AG04450 (cell line): ENCODE measurements around the gene CREM. TPM values are rescaled to one million over a fixed set of nuclear protein-coding genes. Genes with fewer than 3 reads are reported as not detected.

Source experiments
- CTCF ChIA-PET: fragments of 300-600, 350-600 bp; formaldehyde crosslinking; extraction: SDS; loops from one replicate; lab custom pipeline; 2022; ENCODE audit warnings: antibody characterized with exemption, inconsistent platforms; lab: Charles Lee
- POLR2A ChIA-PET: fragments of 350-600 bp; formaldehyde crosslinking; extraction: SDS; loops from one replicate; lab custom pipeline; 2021; ENCODE audit warnings: antibody characterized with exemption, inconsistent platforms; lab: Yijun Ruan, JAX
- DNase-seq: peaks from one replicate; pipeline ENCODE4 v3.0.0-alpha.2; 2011; ENCODE audit warnings: low read depth, low spot score
- H3K27ac ChIP-seq: one replicate; pipeline ENCODE4 v1.5.1; 2012; ENCODE audit warnings: low read depth, low read length, control low read depth
- H3K27me3 ChIP-seq: one replicate; pipeline ENCODE4 v1.6.0; 2012; ENCODE audit warnings: low read length; ENCODE audit not compliant: control insufficient read depth, insufficient read depth
- H3K4me3 ChIP-seq: 2 replicates; pipeline ENCODE4 v1.5.1; 2011; ENCODE audit warnings: mild to moderate bottlenecking, low read depth, low read length, control low read depth
- H3K9me3 ChIP-seq: 2 replicates; pipeline ENCODE4 v1.5.1; 2012; ENCODE audit warnings: low read length; ENCODE audit not compliant: control insufficient read depth, insufficient read depth
- CTCF ChIP-seq: IDR thresholded peaks from 2 replicates; pipeline ENCODE4 v1.5.1; 2011; ENCODE audit warnings: low read depth, low read length, control low read depth, inconsistent platforms
- polyA plus RNA-seq: library from polyadenylated mRNA; depleted of rRNA; stranded (reverse); fragments of >200 nt; gene quantifications from 2 replicates; pipeline ENCODE4 v1.2.3, GENCODE V29; 2011

CREM gene
- polyA plus RNA-seq, 1 experiment: 48.2 TPM

DNA sequence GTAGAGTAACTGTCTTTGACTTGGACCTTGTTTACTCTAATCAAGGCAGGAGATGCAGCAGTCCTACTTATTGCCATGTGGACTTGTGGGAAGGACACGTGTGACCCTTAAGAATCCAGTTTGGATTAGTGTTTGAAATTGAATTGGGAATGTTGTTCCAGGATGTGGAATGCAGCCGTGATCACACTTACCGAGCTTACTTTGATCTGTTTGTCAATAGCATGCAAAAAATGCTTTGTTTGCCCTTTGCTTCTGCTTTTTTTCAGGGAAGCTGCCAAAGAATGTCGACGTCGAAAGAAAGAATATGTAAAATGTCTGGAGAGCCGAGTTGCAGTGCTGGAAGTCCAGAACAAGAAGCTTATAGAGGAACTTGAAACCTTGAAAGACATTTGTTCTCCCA, 84.7 kb downstream of the CREM start:
- H3K4me3 ChIP-seq: no peak overlapping the region
- DNase-seq: no peak
- ChIA-PET POLR2A (no interaction called here), CTCF (interaction anchor here (2.5 kb wide), 1 partner anchor 90 kb away, joined by 14 read pairs; no protein-coding TSS in a partner anchor)
- H3K27ac ChIP-seq: no peak overlapping the region
- H3K27me3 ChIP-seq: no peaks in the 10 kb centered on the region
- TF ChIP-seq CTCF: no peak
- H3K9me3 ChIP-seq: no peaks in the 10 kb centered on the region

GRCh38 chr10:35212856-35213255, 86.2 kb downstream of the CREM start:
- Histone ChIP-seq H3K27me3 (no peaks in the 10 kb centered on the region), H3K9me3 (no peaks in the 10 kb centered on the region), H3K27ac (no peak overlapping the region), H3K4me3 (no peak overlapping the region)
- no peak for TF ChIP-seq CTCF
- CTCF ChIA-PET: interaction anchor here (1.5 to 2.5 kb wide), 3 partner anchors 18 to 92 kb away, joined by 5 to 14 read pairs (median 7); partner anchors contain the start of gene CREM
- DNase-seq: no peak
- POLR2A ChIA-PET: interaction anchor here (0.7 kb wide), 1 partner anchor 9 kb away, joined by 7 read pairs; no protein-coding TSS in a partner anchor

DNA sequence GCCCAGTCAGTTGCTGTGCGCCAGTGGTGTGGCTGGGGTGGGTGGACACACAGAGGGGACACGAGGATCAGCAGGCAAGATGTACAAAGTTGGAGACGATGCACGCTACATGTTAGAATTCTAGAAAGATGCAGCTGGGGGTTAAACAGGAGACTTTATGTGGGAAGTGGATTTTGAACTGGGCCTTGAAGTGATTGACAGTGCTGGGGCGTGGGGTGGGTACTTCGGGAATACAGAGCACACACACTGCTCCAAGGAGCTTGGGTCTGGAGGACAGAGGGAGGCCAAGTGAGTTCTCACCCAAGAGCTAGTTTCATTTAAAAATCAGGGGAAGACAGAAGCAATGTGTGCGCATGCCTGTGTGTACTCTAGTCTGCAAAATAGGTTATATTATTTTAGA, 87.1 kb downstream of the CREM start:
- ChIA-PET POLR2A (no interaction called here), CTCF (interaction anchor here (1.0 to 9.1 kb wide), 4 partner anchors 8 to 93 kb away, joined by 3 to 127 read pairs (median 6); partner anchors contain the start of gene CREM)
- Histone ChIP-seq H3K27ac (no peak overlapping the region), H3K4me3 (no peak overlapping the region), H3K9me3 (no peaks in the 10 kb centered on the region), H3K27me3 (no peaks in the 10 kb centered on the region)
- no peak for DNase-seq
- TF ChIP-seq CTCF: no peak

GRCh38 chr10:35214607-35215020, 88.0 kb downstream of the CREM start:
- Histone ChIP-seq H3K4me3 (no peak overlapping the region), H3K9me3 (no peaks in the 10 kb centered on the region), H3K27ac (no peak overlapping the region), H3K27me3 (no peaks in the 10 kb centered on the region)
- CTCF ChIA-PET: interaction anchor here (9.1 kb wide), 1 partner anchor 94 kb away, joined by 127 read pairs; no protein-coding TSS in a partner anchor
- POLR2A ChIA-PET: no interaction called here
- DNase-seq: no peak
- no peak for TF ChIP-seq CTCF

GRCh38 chr10:35215107-35215506, 88.5 kb downstream of the CREM start:
- DNase-seq: no peak
- H3K27ac ChIP-seq: no peak overlapping the region
- H3K4me3 ChIP-seq: no peak overlapping the region
- no peaks in the 10 kb centered on the region for H3K9me3 ChIP-seq
- H3K27me3 ChIP-seq: no peaks in the 10 kb centered on the region
- TF ChIP-seq CTCF: no peak
- ChIA-PET CTCF (interaction anchor here (9.1 kb wide), 1 partner anchor 94 kb away, joined by 127 read pairs; no protein-coding TSS in a partner anchor), POLR2A (no interaction called here)
